Measurements from ENCODE around the gene FIP1L1. TPM values are rescaled to one million over a fixed set of nuclear protein-coding genes. Genes with fewer than 3 reads are reported as not detected.

Gene FIP1L1
- total RNA-seq (2012; rRNA removed) (37.5 and 48.9 TPM in 2 replicates), polyA plus RNA-seq (2012; rRNA removed) (28.6 and 31.1 TPM in 2 replicates), Bru-seq, nascent RNA (percentile 95 among the genes with signal in this experiment), BruChase-seq, experiment 1, labeled RNA remaining after a 6-hour chase (percentile 97 among the genes with signal in this experiment), BruChase-seq, experiment 2, labeled RNA remaining after a 2-hour chase (percentile 98 among the genes with signal in this experiment)
- polyA plus RNA-seq (2012; cell fraction: cytosol; rRNA removed), result 6.6 and 12.8 TPM in 2 replicates
- 6.9 and 47.0 TPM in 2 replicates for polyA plus RNA-seq (2012; cell fraction: nucleus; rRNA removed; ENCODE audit: low replicate concordance)
- long read RNA-seq, transcript FIP1L1-203 (18 exons, 2,180 nt), result major isoform, 5 of 75 reads
- long read RNA-seq, transcript FIP1L1-202 (18 exons, 2,198 nt), result major isoform, 5 of 75 reads
- long read RNA-seq, partial matches to known transcripts, result 5 of 75 reads
- long read RNA-seq, other reads (novel, unspliced or antisense), result 54 of 75 reads

- H3K18ac ChIP-seq (ENCODE audit: low read depth, low read length), result peak within 1 kb of the TSS; percentile 53
- peak within 1 kb of the TSS; percentile 62; the same call in 1 of the 2 replicates for H2BK20ac ChIP-seq (ENCODE audit: low read depth, low read length)
- peaks cover 12 to 31% of the 10 kb centered on the region in 2 experiments; a peak in 3 of 4 replicates for H3K79me1 ChIP-seq (ENCODE audit: low read depth in 1 of 2, low read length in 2 of 2)
- peak within 1 kb of the TSS; percentile 62 to 90 for H4K8ac ChIP-seq (ENCODE audit: low read depth in 2 of 2, low read length in 2 of 2)
- dilution Hi-C loops (cut with HindIII; ENCODE audit: low sequenced_read_pairs, unreplicated experiment), result no loop called here
- no peaks in the 10 kb centered on the region; the same call in 1 of the 2 replicates for H3K36me3 ChIP-seq (ENCODE audit: control insufficient read depth, insufficient read depth, low read length)
- peak within 1 kb of the TSS; percentile 91 for H3K4ac ChIP-seq (ENCODE audit: low read depth, low read length)
- H3K4me1 ChIP-seq (ENCODE audit: control insufficient read depth, insufficient read depth, low read length), result no peaks in the 10 kb centered on the region; the same call in 1 of the 2 replicates
- H4K20me1 ChIP-seq (ENCODE audit: insufficient read depth, low read length), result peaks cover 6% of the 10 kb centered on the region; the same call in 1 of the 2 replicates
- intact Hi-C loops (cut with micrococcal nuclease), result loop anchor here (1.0 to 10.0 kb wide), 3 partner anchors 180 to 850 kb away; partner anchors contain the start of gene PDGFRA
- H2BK15ac ChIP-seq (ENCODE audit: low read depth, low read length), result no peak within 1 kb of the TSS; the same call in 2 of the 3 replicates
- H3K23ac ChIP-seq (ENCODE audit: low read depth, low read length), result peak within 1 kb of the TSS; percentile 90
- peak within 1 kb of the TSS; percentile 95 for H3K14ac ChIP-seq (replicated peaks; ENCODE audit: low read depth, low read length)
- peak within 1 kb of the TSS; percentile 97 for H2AFZ ChIP-seq (replicated peaks; ENCODE audit: low read length, poor library complexity)
- H2BK120ac ChIP-seq (ENCODE audit: low read depth, low read length), result peak within 1 kb of the TSS; percentile 77
- peak within 1 kb of the TSS; percentile 87 for H2BK5ac ChIP-seq (ENCODE audit: low read depth, low read length, poor library complexity, severe bottlenecking)
- H3K27ac ChIP-seq (ENCODE audit: insufficient read depth, low read length), result peak within 1 kb of the TSS; percentile 95
- WGBS, 2 experiments (ENCODE audit: extremely low coverage in 2 of 2, insufficient read length in 1 of 2), result 1% methylated on average over 31 of the region's 85 CpGs; no CpG with 5 or more reads in 1 of the 2 experiments
- H4K91ac ChIP-seq (ENCODE audit: insufficient read depth, low read depth, low read length), result peak within 1 kb of the TSS; percentile 79
- TF ChIP-seq USF2 (IDR thresholded peaks at IDR 0.05; ENCODE audit: low read depth, low read length), result peak; percentile 42; the same call in 1 of the 2 replicates
- TF ChIP-seq MXI1 (IDR thresholded peaks at IDR 0.05; ENCODE audit: borderline replicate concordance, low read depth, low read length), result peak; percentile 91
- TF ChIP-seq SMC3 (IDR thresholded peaks at IDR 0.05; ENCODE audit: low read depth, low read length), result peak; percentile 7; the same call in 1 of the 2 replicates
- peak; percentile 26; the same call in 1 of the 2 replicates for TF ChIP-seq MAZ (IDR thresholded peaks at IDR 0.05; ENCODE audit: borderline replicate concordance, low read depth, low read length)
- TF ChIP-seq ELK1 (IDR thresholded peaks at IDR 0.05; ENCODE audit: borderline replicate concordance, low read depth, low read length), result no peak
- TF ChIP-seq RFX5 (IDR thresholded peaks at IDR 0.05; ENCODE audit: low read depth, low read length), result no peak
- TF ChIP-seq POLR2A (IDR thresholded peaks at IDR 0.05; ENCODE audit: low read depth, low read length), result peak; percentile 74
- peak; percentile 87 for DNase-seq
- H3K9me1 ChIP-seq (ENCODE audit: insufficient read depth, low read length), result no peaks in the 10 kb centered on the region
- peak within 1 kb of the TSS; percentile 72 for H3K4me2 ChIP-seq (ENCODE audit: low read depth, low read length)
- peak; percentile 96 for ATAC-seq (ENCODE audit: low read depth)
- H4K5ac ChIP-seq (ENCODE audit: low read depth, low read length), result peak within 1 kb of the TSS; percentile 96
- no peaks in the 10 kb centered on the region for H3K9me3 ChIP-seq (ENCODE audit: control insufficient read depth, insufficient read depth, low read length)
- peak within 1 kb of the TSS; percentile 35; the same call in 1 of the 2 replicates for H2AK5ac ChIP-seq (ENCODE audit: low read depth, low read length)
- peak within 1 kb of the TSS; percentile 80 for H3K56ac ChIP-seq (ENCODE audit: extremely low read depth, insufficient read depth, low read length)
- BruUV-seq (replicated peaks), result TSS peak; percentile 47
- H3K9ac ChIP-seq (ENCODE audit: low read depth, low read length), result peak within 1 kb of the TSS; percentile 93
- ChIA-PET CTCF (interaction anchor here (0.6 kb wide), 1 partner anchor 140 kb away, joined by 3 read pairs; no protein-coding TSS in a partner anchor), POLR2A (ENCODE audit: unreplicated experiment) (interaction anchor here (1.0 kb wide), 2 partner anchors 12 to 57 kb away, joined by 3 read pairs; partner anchors contain the start of gene SCFD2)
- peak within 1 kb of the TSS; percentile 93 for H3K4me3 ChIP-seq (ENCODE audit: insufficient read depth, low read depth, low read length)
- in situ Hi-C loops (cut with MboI; ENCODE audit: low sequenced_read_pairs), result loop anchor here (10.0 kb wide), 2 partner anchors 353 to 1003 kb away; no protein-coding TSS in a partner anchor
- peak within 1 kb of the TSS; percentile 93 for H2AK9ac ChIP-seq (replicated peaks; ENCODE audit: low read depth, low read length, poor library complexity)
- H3K27me3 ChIP-seq (ENCODE audit: control insufficient read depth, insufficient read depth, low read length), result no peaks in the 10 kb centered on the region
These were observed at the start of gene FIP1L1 for GRCh38 chr4:53377319-53378170. Gene FIP1L1, plus strand, starts transcription at chr4:53377641. Its CDS starts 198 bp downstream, at chr4:53377839.
